ENCODE data around the gene KCNMB4.

The KCNMB4 gene, protein sequence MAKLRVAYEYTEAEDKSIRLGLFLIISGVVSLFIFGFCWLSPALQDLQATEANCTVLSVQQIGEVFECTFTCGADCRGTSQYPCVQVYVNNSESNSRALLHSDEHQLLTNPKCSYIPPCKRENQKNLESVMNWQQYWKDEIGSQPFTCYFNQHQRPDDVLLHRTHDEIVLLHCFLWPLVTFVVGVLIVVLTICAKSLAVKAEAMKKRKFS

GRCh38 chr12:70365648-70366518 is at the start of gene KCNMB4:
KCNMB4 (plus strand) TSS chr12:70366290; CDS start chr12:70366735, 445 bp downstream.
- peak; percentile 78 for DNase-seq

DNA sequence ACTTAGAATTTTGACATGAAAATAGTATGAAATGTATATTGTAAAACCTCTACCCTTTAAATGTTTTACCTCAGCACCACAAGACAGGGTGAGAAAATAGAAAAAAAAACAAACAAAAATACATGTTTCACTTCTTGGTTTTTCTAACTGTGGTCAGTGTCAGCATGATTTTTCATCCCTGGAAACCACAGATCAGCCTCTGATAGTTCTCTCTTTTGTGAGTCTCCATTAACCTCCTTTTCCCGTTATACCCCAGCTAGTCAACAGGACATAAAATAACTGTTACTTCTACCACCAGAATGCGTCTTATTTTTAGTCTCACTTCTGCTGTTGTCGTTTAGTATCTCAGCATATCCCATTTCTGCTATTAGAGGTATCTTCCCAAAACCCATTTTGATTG is 48.3 kb upstream of the KCNMB4 start:
- DNase-seq: no peak

GRCh38 chr12:70319605-70320004 is 46.5 kb upstream of the KCNMB4 start:
- DNase-seq: no peak

DNA sequence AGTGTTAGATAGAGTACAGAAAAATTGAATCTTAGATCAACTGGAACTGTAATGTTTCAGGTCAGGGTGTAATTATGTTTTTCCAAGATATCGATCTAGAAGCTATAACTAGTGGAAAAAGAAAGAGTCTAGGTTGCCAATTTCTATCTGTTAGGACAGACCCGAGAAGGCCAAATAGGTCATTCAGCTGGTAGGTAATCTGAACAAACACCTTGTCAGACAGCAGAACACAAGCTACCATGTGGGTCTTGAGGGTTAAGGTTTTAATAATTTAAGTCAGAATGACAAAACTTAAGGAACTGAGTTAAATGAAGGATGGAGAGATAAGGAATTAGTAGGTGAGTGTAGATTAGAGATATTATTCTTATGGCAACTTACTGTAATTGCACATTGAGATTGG is 44.9 kb upstream of the KCNMB4 start:
- DNase-seq: no peak

DNA sequence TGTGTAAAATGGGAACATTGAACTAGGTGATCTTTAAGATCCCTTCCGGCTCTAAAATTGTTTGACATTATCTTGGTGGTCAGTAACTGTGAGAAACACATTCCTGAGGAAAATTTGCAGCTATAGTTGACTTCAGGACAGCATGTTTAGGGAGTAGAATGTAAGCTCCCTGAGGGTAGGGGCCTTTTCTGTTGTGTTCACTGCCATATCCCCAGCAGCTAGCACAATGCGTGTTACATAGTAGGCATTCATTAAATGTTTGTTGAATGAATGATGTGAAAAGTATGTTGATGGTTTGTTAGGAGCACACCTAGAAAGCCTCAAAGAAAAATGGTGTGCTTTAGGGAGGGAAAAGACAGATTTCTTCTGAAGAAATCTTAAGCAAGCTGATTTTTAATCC is 38.5 kb upstream of the KCNMB4 start:
- no peak for DNase-seq

- DNase-seq: no peak
These were observed 36.4 kb upstream of the KCNMB4 start for GRCh38 chr12:70329728-70330127.

DNA sequence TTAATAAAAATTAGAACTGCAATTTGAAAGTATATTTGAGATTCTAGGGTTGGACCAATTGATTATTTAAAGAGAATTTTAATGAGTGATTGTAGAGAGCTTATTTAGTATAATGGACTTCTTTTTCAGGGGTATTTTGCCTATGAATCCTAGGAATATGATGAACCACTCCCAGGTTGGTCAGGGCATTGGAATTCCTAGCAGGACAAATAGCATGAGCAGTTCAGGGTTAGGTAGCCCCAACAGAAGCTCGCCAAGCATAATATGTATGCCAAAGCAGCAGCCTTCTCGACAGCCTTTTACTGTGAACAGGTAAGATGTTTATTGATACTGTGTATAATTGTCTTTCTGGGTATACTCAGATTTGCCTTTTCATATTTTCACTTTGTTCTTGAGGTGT is 35.9 kb upstream of the KCNMB4 start:
- no peak for DNase-seq

DNA sequence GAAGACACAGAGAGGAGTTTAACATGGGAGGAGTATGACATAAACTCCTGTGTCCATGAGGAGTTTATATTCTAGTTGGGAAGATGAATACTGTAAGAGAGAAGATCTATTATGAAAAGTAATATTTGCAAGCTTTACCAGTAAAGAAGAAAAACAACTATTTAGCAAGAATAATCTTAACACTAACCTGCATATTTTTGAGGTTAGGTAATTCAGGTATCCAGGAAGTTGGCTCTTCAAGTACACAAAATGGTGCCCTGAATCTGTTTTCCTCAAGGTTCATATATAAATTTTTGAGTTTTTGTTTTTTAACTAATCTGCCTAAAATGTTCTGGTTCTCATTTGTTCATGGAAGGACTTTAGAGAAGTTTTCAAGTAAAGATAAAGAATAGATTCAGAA is 33.9 kb upstream of the KCNMB4 start:
- DNase-seq: no peak

GRCh38 chr12:70334742-70335141 is 31.3 kb upstream of the KCNMB4 start:
- DNase-seq: no peak

- no peak for DNase-seq
These were observed 27.6 kb upstream of the KCNMB4 start for GRCh38 chr12:70338531-70338930.

- peak; percentile 10 for DNase-seq
These were observed 15.0 kb upstream of the KCNMB4 start for GRCh38 chr12:70351076-70351475.

DNA sequence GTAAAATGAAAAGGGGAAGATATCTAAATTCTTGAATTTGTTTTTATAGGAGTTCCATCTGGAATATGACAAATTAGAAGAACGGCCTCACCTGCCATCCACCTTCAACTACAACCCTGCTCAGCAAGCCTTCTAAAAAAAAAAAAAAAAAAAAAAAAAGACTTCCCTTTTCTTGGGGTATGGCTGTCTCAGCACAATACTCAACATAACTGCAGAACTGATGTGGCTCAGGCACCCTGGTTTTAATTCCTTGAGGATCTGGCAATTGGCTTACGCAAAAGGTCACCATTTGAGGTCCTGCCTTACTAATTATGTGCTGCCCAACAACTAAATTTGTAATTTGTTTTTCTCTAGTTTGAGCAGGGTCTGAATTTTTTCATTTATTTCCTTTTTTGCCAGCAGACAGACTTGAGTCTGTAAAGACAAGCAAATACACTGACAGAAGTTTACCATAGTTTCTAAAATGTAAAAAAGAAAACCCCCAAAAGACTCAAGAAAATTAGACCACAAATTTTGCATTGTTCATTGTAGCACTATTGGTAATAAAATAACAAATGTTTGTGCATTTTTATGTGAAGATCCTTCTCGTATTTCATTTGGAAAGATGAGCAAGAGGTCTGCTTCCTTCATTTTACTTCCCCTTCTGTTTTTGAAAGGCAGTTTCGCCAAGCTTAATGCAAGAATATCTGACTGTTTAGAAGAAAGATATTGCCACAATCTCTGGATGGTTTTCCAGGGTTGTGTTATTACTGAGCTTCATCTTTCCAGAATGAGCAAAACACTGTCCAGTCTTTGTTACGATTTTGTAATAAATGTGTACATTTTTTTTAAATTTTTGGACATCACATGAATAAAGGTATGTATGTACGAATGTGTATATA is 12.1 kb upstream of the KCNMB4 start:
- DNase-seq: no peak

DNA sequence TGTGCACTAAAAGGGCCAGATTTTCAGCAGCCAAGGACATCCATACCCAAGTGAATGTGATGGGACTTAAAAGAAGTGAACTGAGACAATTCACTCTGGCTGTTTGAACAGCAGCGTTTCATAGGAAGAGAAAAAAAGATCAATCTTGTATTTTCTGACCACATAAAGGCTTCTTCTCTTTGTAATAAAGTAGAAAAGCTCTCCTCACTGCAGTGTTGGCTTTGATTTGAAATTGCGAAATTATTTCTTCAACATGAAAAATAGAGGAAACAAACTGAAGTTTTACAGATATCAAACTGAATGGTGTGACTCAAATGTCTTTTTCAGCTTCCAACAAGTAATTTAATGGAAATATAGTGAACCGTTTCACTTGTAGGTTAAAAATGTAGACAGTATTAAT is 11.3 kb upstream of the KCNMB4 start:
- no peak for DNase-seq

- no peak for DNase-seq
These were observed 10.1 kb upstream of the KCNMB4 start for GRCh38 chr12:70355972-70356371.

GRCh38 chr12:70359458-70360197 is 6.5 kb upstream of the KCNMB4 start:
- no peak for DNase-seq

GRCh38 chr12:70360218-70360617 is 5.9 kb upstream of the KCNMB4 start:
- no peak for DNase-seq

GRCh38 chr12:70364695-70365397 is 1.2 kb upstream of the KCNMB4 start:
- DNase-seq: no peak

DNA sequence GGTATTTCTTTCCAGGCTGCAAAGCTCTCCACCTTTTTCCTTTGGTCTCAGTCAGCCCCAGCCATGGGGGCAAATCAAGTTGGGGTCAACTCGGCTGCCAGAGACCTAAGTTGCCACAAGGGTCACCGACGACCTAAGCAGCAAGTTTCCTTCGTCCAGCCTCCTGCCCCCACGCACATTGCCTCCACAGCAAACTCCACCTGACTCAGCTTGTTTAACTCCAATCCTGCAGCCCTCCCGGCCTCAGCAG is 767 bp upstream of the KCNMB4 start:
- no peak for DNase-seq

DNA sequence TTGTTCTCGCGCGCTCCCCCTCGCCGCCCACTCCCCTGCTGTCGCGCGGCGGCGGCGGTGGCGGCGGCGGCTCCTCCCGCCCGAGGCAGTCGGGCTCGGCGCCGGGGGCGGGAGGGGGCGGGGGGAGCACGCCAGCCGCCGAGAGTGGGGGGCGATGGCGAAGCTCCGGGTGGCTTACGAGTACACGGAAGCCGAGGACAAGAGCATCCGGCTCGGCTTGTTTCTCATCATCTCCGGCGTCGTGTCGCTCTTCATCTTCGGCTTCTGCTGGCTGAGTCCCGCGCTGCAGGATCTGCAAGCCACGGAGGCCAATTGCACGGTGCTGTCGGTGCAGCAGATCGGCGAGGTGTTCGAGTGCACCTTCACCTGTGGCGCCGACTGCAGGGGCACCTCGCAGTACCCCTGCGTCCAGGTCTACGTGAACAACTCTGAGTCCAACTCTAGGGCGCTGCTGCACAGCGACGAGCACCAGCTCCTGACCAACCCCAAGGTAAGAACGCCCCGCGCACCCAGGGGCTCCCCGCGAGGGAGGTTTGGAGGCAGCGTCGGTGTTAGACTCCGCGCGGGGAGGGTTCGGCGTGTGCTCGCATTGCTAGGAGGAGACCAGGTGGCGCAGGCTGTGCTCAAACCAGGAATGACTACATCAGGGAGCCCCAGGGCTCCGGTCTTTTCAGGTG is 629 bp downstream of the KCNMB4 start:
- DNase-seq: peak; percentile 77

DNA sequence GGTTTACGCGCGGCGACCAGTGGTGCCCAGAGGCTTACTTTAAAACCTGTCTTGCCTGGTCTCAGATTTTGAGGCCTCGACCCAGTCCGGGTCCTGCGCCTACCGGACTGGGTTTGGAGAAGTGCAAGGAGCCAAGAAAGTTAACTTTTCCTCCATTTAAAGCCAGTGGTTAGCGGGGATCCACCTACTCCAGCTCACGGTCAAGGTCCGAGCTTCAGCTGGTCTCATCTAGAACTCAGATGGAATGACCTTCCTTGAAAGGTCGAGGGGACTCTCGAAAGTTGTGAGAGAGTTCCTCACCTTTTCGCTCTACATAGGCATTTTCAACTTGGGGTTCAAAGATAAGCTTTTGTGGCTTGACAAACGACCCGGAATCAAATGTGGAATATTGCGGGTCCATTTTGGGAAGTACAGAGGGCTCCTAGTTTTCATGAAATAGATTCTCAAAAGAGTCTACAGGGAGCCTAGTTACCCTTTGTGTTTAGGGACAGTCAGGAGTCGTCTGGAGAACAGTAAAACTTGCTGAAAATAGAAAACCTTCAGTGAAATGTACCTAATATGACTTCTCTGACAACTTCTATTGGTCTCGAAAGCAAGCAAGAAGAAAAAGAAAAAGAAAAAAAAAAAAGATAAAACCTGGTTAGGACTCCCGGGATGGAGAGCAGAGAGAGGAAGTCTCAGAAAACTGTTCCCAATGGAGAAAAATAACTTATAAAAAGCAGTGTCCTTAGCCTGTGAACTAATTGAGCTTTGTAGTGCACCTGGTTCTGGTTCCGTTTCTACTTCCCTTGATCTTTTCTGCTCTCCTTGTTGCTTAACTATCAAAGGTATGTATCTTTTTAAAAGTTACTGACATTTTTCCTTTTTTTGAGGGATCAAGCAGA is 1.4 kb downstream of the KCNMB4 start:
- DNase-seq: peak; percentile 33

- DNase-seq: no peak
These were observed 6.8 kb downstream of the KCNMB4 start for GRCh38 chr12:70372881-70373280.
